Ectodermal cell (in vitro differentiated cells): ENCODE data around the gene RBMS1.
"Not testable (repeated sequence)": the region's sequence is repeated elsewhere in the genome, so short reads cannot be mapped to it uniquely, and the experiment has no call there.

Source experiments
- H3K27ac ChIP-seq: 2 replicates; pipeline ENCODE4 v1.7.0; 2013; ENCODE audit warnings: mild to moderate bottlenecking, low read depth, low read length; ENCODE audit not compliant: insufficient read depth, poor library complexity, severe bottlenecking
- H3K27me3 ChIP-seq: 2 replicates; pipeline ENCODE4 v1.7.0; 2013; ENCODE audit warnings: mild to moderate bottlenecking, low read length; ENCODE audit not compliant: insufficient read depth, control insufficient read depth, poor library complexity, severe bottlenecking
- H3K36me3 ChIP-seq: one replicate; pipeline ENCODE4 v1.7.0; 2013; ENCODE audit warnings: low read length; ENCODE audit not compliant: control insufficient read depth, insufficient read depth
- H3K4me1 ChIP-seq: one replicate; pipeline ENCODE4 v1.7.0; 2013; ENCODE audit warnings: low read length; ENCODE audit not compliant: control insufficient read depth, insufficient read depth
- H3K4me3 ChIP-seq: 2 replicates; pipeline ENCODE4 v1.7.0; 2013; ENCODE audit warnings: low read depth, low read length, control low read depth; ENCODE audit not compliant: insufficient read depth
- H3K9me3 ChIP-seq: 2 replicates; pipeline ENCODE4 v1.7.0; 2013; ENCODE audit warnings: mild to moderate bottlenecking, low read length, moderate library complexity; ENCODE audit not compliant: control insufficient read depth
- WGBS, 2 experiments: methylation state at CpG; one replicate each; pipeline ENCODE4 v1.1.7; 2013; ENCODE audit warnings: missing lambda C conversion rate in 2 of 2; 5-methylcytosine and 5-hydroxymethylcytosine counted together

The RBMS1 gene

DNA sequence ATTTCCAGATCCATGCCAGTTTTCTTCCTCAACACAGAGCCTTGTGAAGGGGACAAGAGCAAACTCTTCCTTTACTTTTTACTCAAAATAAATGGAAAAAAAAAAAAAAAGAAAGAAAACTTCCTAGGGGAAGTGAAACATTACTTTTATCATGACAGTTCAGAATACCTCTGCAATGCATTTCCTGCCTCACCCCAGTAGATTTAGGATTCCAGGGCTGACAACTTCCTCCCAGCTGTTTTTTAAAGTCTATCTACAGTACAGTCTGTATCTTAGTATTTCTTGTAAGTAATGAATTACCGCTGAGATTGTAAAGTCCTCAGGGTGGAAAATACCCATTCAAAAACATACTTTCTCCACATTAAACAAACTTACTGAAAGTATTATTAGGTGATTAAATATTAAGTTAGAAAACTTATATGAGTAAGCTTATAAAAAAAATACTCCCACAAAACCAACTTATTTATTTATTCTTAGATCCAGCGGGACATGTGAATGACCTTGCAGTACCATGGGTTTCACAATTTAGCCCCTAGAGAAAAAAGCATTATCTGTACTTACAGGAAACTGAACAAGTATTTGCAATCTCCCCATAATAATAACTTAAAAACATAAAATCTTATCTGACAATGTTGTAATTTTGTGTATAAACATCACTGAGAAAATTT lies 117.7 kb downstream of the RBMS1 start:
- Histone ChIP-seq H3K4me3 (no peak overlapping the region), H3K27ac (no peak overlapping the region), H3K27me3 (no peaks in the 10 kb centered on the region), H3K9me3 (no peaks in the 10 kb centered on the region), H3K4me1 (peaks cover 10% of the 10 kb centered on the region), H3K36me3 (no peaks in the 10 kb centered on the region)
- WGBS, 2 experiments: 70 to 93% methylated on average over 1 to 2 of the region's 2 CpGs

DNA sequence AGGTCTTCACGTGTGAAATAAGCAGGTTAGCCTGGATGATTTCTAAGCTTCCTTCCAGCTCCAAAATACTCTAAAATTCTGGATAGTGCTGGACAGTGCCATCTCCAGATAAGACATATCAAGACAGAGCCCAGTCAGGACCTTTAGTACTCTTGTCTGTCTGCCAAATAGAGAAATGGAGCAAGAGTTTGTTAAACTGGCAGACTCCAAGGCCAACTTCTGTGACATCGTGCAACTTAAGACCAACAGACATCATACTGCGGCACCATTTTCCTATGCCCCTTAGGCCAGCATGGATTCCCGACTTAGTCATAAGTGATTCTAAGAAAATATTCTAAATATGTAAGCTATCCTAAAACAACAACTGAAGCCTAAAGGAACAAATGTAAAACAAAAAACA lies 118.6 kb downstream of the RBMS1 start:
- 91 to 93% methylated on average over 3 of the region's 4 CpGs for WGBS, 2 experiments
- no peak overlapping the region for H3K4me3 ChIP-seq
- no peaks in the 10 kb centered on the region for H3K27me3 ChIP-seq
- H3K9me3 ChIP-seq: no peaks in the 10 kb centered on the region
- no peaks in the 10 kb centered on the region for H3K36me3 ChIP-seq
- peaks cover 10% of the 10 kb centered on the region for H3K4me1 ChIP-seq
- no peak overlapping the region for H3K27ac ChIP-seq

DNA sequence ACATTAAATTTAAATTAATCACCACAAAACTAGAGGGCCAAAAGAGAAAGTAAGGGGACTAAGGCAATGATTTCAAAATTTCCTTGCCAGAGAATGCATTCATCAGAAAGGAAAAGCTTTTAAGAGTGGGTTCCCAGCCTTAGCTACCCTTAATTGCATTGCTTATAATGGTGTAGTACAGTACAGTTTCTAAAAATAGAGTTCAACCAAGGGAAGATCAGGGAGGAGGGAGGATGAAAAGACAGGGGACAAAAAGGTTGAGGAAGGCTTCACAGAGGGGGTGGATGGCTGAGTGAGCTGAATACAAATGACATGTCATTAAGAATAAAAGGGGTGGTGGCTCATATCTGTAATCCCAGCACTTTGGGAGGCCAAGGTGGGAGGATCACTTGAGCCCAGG lies 119.9 kb downstream of the RBMS1 start:
- no peaks in the 10 kb centered on the region for H3K9me3 ChIP-seq
- no peaks in the 10 kb centered on the region for H3K36me3 ChIP-seq
- no peaks in the 10 kb centered on the region for H3K27me3 ChIP-seq
- peaks cover 10% of the 10 kb centered on the region for H3K4me1 ChIP-seq
- no peak overlapping the region for H3K27ac ChIP-seq
- no peak overlapping the region for H3K4me3 ChIP-seq

DNA sequence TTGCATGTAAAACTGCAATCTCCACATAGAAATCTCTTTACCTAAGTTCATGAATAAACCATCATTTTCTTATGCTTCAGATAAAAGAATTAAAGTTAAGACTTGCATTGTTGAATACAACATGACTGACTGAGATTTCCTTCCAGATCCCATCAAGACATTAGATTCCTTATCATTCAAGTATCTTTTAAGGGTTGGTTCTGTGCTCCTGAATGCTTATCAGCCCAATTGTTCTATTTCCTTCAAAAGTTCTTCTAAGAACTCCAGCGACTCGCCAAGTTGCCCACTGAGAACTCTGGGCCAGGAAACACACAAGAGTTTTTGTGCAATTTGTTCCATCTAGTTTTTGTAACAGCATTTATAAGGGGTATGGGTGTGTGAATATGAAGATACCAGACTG lies 120.3 kb downstream of the RBMS1 start:
- Histone ChIP-seq H3K4me1 (peaks cover 10% of the 10 kb centered on the region), H3K36me3 (no peaks in the 10 kb centered on the region), H3K27ac (no peak overlapping the region), H3K4me3 (no peak overlapping the region), H3K27me3 (no peaks in the 10 kb centered on the region), H3K9me3 (no peaks in the 10 kb centered on the region)
- WGBS, 2 experiments: 90 to 100% methylated on average over 2 of the region's 2 CpGs

DNA sequence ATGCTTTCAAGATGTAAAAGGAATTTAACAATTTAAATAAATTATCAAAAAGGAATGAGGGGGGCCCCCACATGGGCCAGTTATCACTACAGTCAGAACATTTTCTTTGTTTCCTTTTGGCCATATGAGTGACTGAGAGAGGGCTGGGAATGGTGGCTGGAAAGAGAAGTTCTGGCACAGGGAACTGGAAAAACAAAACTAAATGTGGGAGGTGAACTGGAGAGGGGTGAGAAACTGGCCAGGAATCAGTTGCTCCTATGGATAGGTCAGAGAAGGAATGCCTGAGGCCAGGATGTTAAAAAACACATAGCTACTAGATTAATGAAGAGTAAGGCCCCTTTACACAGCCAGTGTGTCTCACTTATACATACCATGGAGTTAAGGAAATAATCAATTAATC lies 121.0 kb downstream of the RBMS1 start:
- Histone ChIP-seq H3K27ac (no peak overlapping the region), H3K4me3 (no peak overlapping the region), H3K36me3 (no peaks in the 10 kb centered on the region), H3K27me3 (no peaks in the 10 kb centered on the region), H3K9me3 (no peaks in the 10 kb centered on the region), H3K4me1 (peaks cover 16% of the 10 kb centered on the region)

DNA sequence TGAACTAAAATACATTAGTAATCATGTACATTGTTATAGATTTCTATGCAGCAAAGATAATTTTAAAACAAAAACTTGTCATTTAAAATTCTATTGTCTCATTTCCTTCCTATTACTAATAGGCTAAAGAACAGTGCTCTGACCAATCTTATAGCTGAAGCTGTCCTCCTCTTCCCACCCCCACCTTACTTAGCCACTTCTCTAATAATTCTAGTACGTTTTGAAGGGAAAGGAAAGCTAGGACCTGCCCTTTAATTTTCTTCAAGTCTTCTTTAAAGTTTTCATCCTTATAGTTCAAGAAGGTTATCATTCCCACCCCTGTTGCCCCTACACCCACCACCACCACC lies 121.6 kb downstream of the RBMS1 start:
- no peaks in the 10 kb centered on the region for H3K36me3 ChIP-seq
- H3K4me1 ChIP-seq: peaks cover 21% of the 10 kb centered on the region
- H3K27ac ChIP-seq: no peak overlapping the region
- H3K27me3 ChIP-seq: no peaks in the 10 kb centered on the region
- H3K9me3 ChIP-seq: no peaks in the 10 kb centered on the region
- 90 to 100% methylated on average over 1 of the region's 1 CpG for WGBS, 2 experiments
- H3K4me3 ChIP-seq: no peak overlapping the region

DNA sequence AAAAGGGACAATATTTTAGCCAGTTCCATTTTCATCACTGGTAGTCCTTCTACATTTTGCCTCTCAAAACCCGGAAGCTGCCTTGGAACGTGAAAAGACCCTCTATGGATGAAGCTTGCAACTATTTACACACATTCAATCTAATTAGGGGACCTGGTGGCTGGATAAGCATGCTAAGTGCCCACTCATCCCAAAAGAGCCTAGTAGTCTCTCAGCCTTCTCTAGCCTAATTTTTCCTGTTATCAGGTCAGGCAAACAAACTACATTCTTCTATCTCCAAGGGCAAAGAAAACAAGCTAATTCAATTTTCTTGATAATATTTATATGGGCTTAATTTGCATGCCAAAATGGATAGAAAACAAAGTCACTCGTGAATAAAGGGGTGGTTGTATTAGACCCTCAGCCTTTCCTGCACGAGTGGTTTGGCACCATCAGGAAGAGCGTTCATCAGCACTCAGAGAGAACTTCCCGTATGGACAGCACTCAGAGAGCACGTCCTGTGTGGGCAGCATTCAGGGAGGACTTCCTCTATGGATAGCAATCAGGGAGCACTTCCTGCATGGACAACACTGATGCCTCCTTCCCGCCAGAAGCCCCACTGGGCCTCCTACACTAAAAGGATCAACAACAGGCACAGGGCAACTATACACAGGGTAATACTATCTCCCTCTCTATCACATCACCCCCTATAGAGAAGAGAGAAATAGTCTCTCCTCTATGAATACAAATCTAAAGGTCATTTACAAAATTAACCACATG lies 122.2 kb downstream of the RBMS1 start:
- H3K27me3 ChIP-seq: no peaks in the 10 kb centered on the region
- peaks cover 21% of the 10 kb centered on the region for H3K4me1 ChIP-seq
- H3K36me3 ChIP-seq: no peaks in the 10 kb centered on the region
- 75 to 79% methylated on average over 8 of the region's 8 CpGs for WGBS, 2 experiments
- no peaks in the 10 kb centered on the region for H3K9me3 ChIP-seq
- no peak overlapping the region for H3K27ac ChIP-seq
- H3K4me3 ChIP-seq: no peak overlapping the region

DNA sequence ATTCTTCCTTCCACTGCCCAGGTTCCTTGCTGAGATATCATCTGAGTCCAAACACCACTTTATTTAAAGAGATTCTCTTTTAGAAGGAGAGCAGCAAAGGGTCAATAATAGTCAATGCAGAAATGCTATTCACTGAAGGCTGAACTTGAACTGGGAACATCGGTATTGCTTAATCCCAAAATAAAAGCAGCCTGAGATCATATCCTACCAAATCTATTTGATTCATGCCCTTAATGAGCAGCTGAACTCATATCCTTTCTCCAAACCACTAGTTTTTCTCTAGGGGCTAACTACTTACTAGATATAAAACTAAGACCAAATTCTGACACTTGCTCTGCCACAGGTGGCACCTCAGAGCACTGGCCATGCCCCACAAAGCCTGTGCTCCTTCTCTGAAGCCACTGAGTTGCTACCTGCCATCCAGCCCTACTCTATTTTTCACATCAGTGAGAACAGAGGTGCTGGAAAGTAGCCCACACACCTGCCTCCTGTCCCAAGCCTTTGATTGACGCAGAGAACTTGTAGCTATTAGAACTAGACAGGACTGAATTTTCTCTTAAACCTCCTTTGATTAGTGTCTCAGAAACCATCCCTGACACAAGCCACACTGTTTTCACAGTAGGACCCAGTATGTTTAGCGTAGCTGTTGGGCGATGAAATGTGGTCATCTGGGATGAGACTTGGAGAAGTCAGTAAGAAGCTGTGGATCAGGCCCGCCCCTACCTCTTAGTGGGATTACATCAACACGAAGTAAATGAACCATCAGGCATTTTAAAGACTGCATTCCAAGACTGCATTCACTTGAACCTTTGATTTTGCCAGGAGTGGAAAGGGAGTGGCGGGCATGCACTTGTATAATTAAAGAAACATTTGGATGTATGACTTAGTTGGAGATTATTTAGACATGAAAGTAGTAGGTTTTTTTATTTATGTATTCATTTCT lies 124.3 kb downstream of the RBMS1 start:
- H3K9me3 ChIP-seq: no peaks in the 10 kb centered on the region
- H3K36me3 ChIP-seq: no peaks in the 10 kb centered on the region
- no peak overlapping the region for H3K27ac ChIP-seq
- WGBS, 2 experiments: 92 to 93% methylated on average over 7 of the region's 7 CpGs
- no peak overlapping the region for H3K4me3 ChIP-seq
- peaks cover 26% of the 10 kb centered on the region for H3K4me1 ChIP-seq
- H3K27me3 ChIP-seq: no peaks in the 10 kb centered on the region

DNA sequence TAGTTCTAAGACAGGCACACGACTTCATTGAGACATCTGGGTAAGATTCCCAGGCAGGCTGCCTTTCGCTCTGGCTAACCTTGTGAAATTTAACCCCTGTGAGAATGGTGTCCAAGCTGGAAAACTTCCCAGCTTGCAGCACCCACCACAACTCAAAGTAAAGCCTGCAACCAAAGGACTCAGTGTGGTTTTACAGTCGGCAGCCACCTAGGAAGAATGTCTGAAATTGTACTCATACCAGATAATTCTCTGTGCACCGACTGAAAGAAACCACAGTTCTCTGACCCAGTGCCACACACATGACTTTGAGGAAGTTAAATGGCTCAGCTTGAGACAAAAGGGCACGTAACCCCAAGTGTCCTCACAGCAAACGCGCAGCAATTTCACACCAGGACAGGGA lies 125.7 kb downstream of the RBMS1 start:
- no peak overlapping the region for H3K27ac ChIP-seq
- peaks cover 15% of the 10 kb centered on the region for H3K4me1 ChIP-seq
- H3K36me3 ChIP-seq: no peaks in the 10 kb centered on the region
- WGBS, 2 experiments: 67 to 70% methylated on average over 7 of the region's 7 CpGs
- no peaks in the 10 kb centered on the region for H3K9me3 ChIP-seq
- no peak overlapping the region for H3K4me3 ChIP-seq
- H3K27me3 ChIP-seq: no peaks in the 10 kb centered on the region

DNA sequence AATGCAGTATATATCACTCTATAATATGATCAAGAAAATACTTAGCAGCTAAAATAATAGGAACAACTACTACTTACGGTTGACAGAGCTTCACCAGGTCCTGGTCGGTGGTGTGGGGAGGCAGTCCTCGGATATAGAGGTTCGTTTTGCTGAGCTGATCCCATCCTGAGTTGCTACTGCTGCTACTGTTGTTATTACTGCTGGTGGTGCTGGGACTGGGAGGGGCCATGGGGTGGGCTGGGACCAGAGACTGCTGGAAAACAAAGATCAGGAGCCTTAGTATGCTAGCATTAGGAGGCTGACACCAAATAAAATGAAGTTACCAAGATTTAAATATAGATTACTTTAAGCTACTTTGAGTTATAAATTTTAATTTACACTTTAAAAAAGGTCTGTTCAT lies 126.5 kb downstream of the RBMS1 start:
- 46 to 56% methylated on average over 4 of the region's 4 CpGs for WGBS, 2 experiments
- not testable (repeated sequence) for H3K36me3 ChIP-seq, H3K9me3 ChIP-seq, H3K27ac ChIP-seq, H3K27me3 ChIP-seq, H3K4me3 ChIP-seq
- peaks cover 15% of the 10 kb centered on the region for H3K4me1 ChIP-seq
